PC-3 (cell line): Measurements from ENCODE around the gene SPATA6L. TPM values are rescaled to one million over a fixed set of nuclear protein-coding genes. Genes with fewer than 3 reads are reported as not detected.

Source experiments
- ATAC-seq: fragments of 200-7000 bp; cut with Tn5 transposase; 2 replicates; pipeline ENCODE4 v1.9.1; 2020; ENCODE audit warnings: mild to moderate bottlenecking, moderate library complexity
- BruUV-seq: library from RNA; stranded (reverse); fragments of 400-500 nt; replicated peaks from 2 replicates; lab custom pipeline; 2021; lab: Mats Ljungman, UMichigan
- CTCF ChIA-PET: fragments of 300-600 bp; sonication (Branson Sonifier 250); formaldehyde crosslinking; loops from one replicate; lab custom pipeline; 2022; ENCODE audit warnings: antibody characterized with exemption; lab: Charles Lee
- POLR2A ChIA-PET: fragments of 300-600 bp; sonication (Branson Sonifier 250); formaldehyde crosslinking; loops from one replicate; lab custom pipeline; 2022; ENCODE audit warnings: antibody characterized with exemption; ENCODE audit not compliant: unreplicated experiment; lab: Charles Lee
- DNase-seq: peaks from one replicate; pipeline ENCODE4 v3.0.0-alpha.2; 2015
- H2AFZ ChIP-seq: fragments of 300-600 bp; sonication (generic); 2 replicates; pipeline ENCODE4 v1.6.0; 2016; ENCODE audit warnings: antibody characterized with exemption, low read length
- H3F3A ChIP-seq: fragments of 300-600 bp; sonication (generic); one replicate; pipeline ENCODE4 v1.6.0; 2017; ENCODE audit warnings: antibody characterized with exemption, low read length, control low read depth, mild to moderate bottlenecking; ENCODE audit not compliant: unreplicated experiment
- H3K27ac ChIP-seq: fragments of 300-600 bp; sonication (generic); 2 replicates; pipeline ENCODE4 v1.5.1; 2016; ENCODE audit warnings: mild to moderate bottlenecking, low read length
- H3K27me3 ChIP-seq: fragments of 300-600 bp; sonication (generic); 2 replicates; pipeline ENCODE4 v1.6.1; 2016; ENCODE audit warnings: low read length, mixed read lengths
- H3K36me3 ChIP-seq: fragments of 300-600 bp; sonication (generic); 2 replicates; pipeline ENCODE4 v1.6.1; 2016; ENCODE audit warnings: low read depth, mixed run types, low read length, mixed read lengths
- H3K4me1 ChIP-seq: fragments of 300-600 bp; sonication (generic); 2 replicates; pipeline ENCODE4 v1.5.1; 2016; ENCODE audit warnings: low read length; ENCODE audit not compliant: insufficient read depth
- H3K4me2 ChIP-seq: fragments of 300-600 bp; sonication (generic); 2 replicates; pipeline ENCODE4 v1.6.0; 2016; ENCODE audit warnings: low read length
- H3K4me3 ChIP-seq: fragments of 300-600 bp; sonication (generic); 2 replicates; pipeline ENCODE4 v1.5.1; 2016; ENCODE audit warnings: mild to moderate bottlenecking, low read length, mixed read lengths
- H3K79me2 ChIP-seq: fragments of 300-600 bp; sonication (generic); 2 replicates; pipeline ENCODE4 v1.6.1; 2017; ENCODE audit warnings: low read length, mixed read lengths
- H3K9ac ChIP-seq: fragments of 300-600 bp; sonication (generic); 2 replicates; pipeline ENCODE4 v1.6.0; 2016; ENCODE audit warnings: mild to moderate bottlenecking, low read length
- H3K9me2 ChIP-seq: fragments of 300-600 bp; sonication (generic); replicated peaks from 2 replicates; pipeline ENCODE4 v1.6.1; 2016; ENCODE audit warnings: mixed run types, low read length, mixed read lengths
- H3K9me3 ChIP-seq: fragments of 300-600 bp; sonication (generic); 2 replicates; pipeline ENCODE4 v1.6.1; 2016; ENCODE audit warnings: low read length, mixed read lengths
- H4K20me1 ChIP-seq: fragments of 300-600 bp; sonication (generic); 2 replicates; pipeline ENCODE4 v1.6.1; 2016; ENCODE audit warnings: low read length, mixed read lengths
- CTCF ChIP-seq: fragments of 300-600 bp; sonication (generic); conservative IDR thresholded peaks from 2 replicates; pipeline ENCODE4 v1.5.1; 2017; ENCODE audit warnings: antibody characterized with exemption, low read depth, mild to moderate bottlenecking, low read length
- EZH2 ChIP-seq: fragments of 300-600 bp; sonication (generic); IDR thresholded peaks from one replicate; pipeline ENCODE4 v1.6.1; 2017; ENCODE audit warnings: antibody characterized with exemption, mild to moderate bottlenecking, low read length; ENCODE audit not compliant: unreplicated experiment
- EZH2phosphoT487 ChIP-seq: fragments of 300-600 bp; sonication (generic); IDR thresholded peaks from 2 replicates; pipeline ENCODE4 v1.6.1; 2018; ENCODE audit warnings: mild to moderate bottlenecking, antibody characterized with exemption, low read length, borderline replicate concordance
- intact Hi-C: fragments of 100-400 bp; cut with micrococcal nuclease; formaldehyde crosslinking; loops from 2 replicates; pipeline ENCODE4 v1.9.0; 2023
- total RNA-seq: library from RNA; depleted of rRNA; stranded (reverse); fragments of >200 nt; gene quantifications from 2 replicates; pipeline ENCODE4 v1.2.3, GENCODE V29; 2014

SPATA6L gene
- total RNA-seq, 1 experiment from 2014 or later, result not detected

- no peaks in the 10 kb centered on the region for H4K20me1 ChIP-seq
- H3K4me1 ChIP-seq, result no peaks in the 10 kb centered on the region
- H3K27ac ChIP-seq, result no peak overlapping the region
- ATAC-seq (no peak), DNase-seq (no peak)
- BruUV-seq, result no TSS peak
- intact Hi-C loops, result no loop called here
- H3K27me3 ChIP-seq, result no peaks in the 10 kb centered on the region
- CTCF ChIA-PET, result no interaction called here
- no peaks in the 10 kb centered on the region for H3K9me3 ChIP-seq
- no peak overlapping the region for H3K9ac ChIP-seq
- no peaks in the 10 kb centered on the region for H3K79me2 ChIP-seq
- H3K9me2 ChIP-seq, result no peaks in the 10 kb centered on the region
- H2AFZ ChIP-seq, result no peak overlapping the region
- no peak overlapping the region for H3K4me2 ChIP-seq
- H3K36me3 ChIP-seq, result no peaks in the 10 kb centered on the region
- no peak for TF ChIP-seq EZH2phosphoT487
- POLR2A ChIA-PET, result no interaction called here
- no peaks in the 10 kb centered on the region for H3F3A ChIP-seq
- H3K4me3 ChIP-seq, result no peak overlapping the region
Measured at GRCh38 chr9:4559261-4560182, 106.8 kb downstream of the SPATA6L start.

GRCh38 chr9:4558371-4558998 is 107.8 kb downstream of the SPATA6L start:
- Histone ChIP-seq H3K27me3 (no peaks in the 10 kb centered on the region), H3K36me3 (no peaks in the 10 kb centered on the region), H3K9ac (no peak overlapping the region), H4K20me1 (no peaks in the 10 kb centered on the region), H3K9me2 (no peaks in the 10 kb centered on the region), H3K4me1 (no peaks in the 10 kb centered on the region), H3K79me2 (no peaks in the 10 kb centered on the region), H3K4me2 (no peak overlapping the region), H3K27ac (no peak overlapping the region), H3K4me3 (no peak overlapping the region), H3F3A (no peaks in the 10 kb centered on the region), H3K9me3 (no peaks in the 10 kb centered on the region), H2AFZ (no peak overlapping the region)
- ATAC-seq (no peak), DNase-seq (no peak)
- TF ChIP-seq EZH2phosphoT487, result no peak
- TF ChIP-seq EZH2, result no peak
- no peak for TF ChIP-seq CTCF
- ChIA-PET CTCF (no interaction called here), POLR2A (no interaction called here)
- intact Hi-C loops, result no loop called here
- no TSS peak for BruUV-seq

GRCh38 chr9:4555236-4555635 is 111.0 kb downstream of the SPATA6L start:
- Histone ChIP-seq H3K36me3 (no peaks in the 10 kb centered on the region), H3K27me3 (no peaks in the 10 kb centered on the region), H3K79me2 (no peaks in the 10 kb centered on the region), H3K9me2 (no peaks in the 10 kb centered on the region), H3K9ac (no peak overlapping the region), H3K4me3 (no peak overlapping the region), H4K20me1 (no peaks in the 10 kb centered on the region), H2AFZ (no peak overlapping the region), H3K4me2 (no peak overlapping the region), H3F3A (no peaks in the 10 kb centered on the region), H3K27ac (no peak overlapping the region), H3K4me1 (no peaks in the 10 kb centered on the region), H3K9me3 (no peaks in the 10 kb centered on the region)
- ChIA-PET POLR2A (no interaction called here), CTCF (no interaction called here)
- DNase-seq (no peak), ATAC-seq (no peak)
- no peak for TF ChIP-seq EZH2phosphoT487
- no peak for TF ChIP-seq CTCF
- TF ChIP-seq EZH2, result no peak
- no TSS peak for BruUV-seq
- intact Hi-C loops, result no loop called here
